Mucosa of descending colon (tissue), 3 donors: ENCODE results near the gene TLN1. TPM values are rescaled to one million over a fixed set of nuclear protein-coding genes. Genes with fewer than 3 reads are reported as not detected.

Experiments
- ATAC-seq: fragments of 200-7000 bp; cut with Tn5 transposase; one replicate; pipeline ENCODE4 v1.9.1; 2020; ENCODE audit warnings: mild to moderate bottlenecking, moderate library complexity
- DNase-seq, 3 donors: peaks; one replicate each; pipeline ENCODE4 v3.0.0-alpha.2; 2020
- H3K36me3 ChIP-seq: fragments of 200-600 bp; one replicate; pipeline ENCODE4 v1.8.0; 2021; ENCODE audit warnings: low read depth, mild to moderate bottlenecking
- H3K4me1 ChIP-seq: fragments of 200-600 bp; one replicate; pipeline ENCODE4 v1.8.0; 2021; ENCODE audit warnings: low read depth, mild to moderate bottlenecking
- H3K4me3 ChIP-seq: fragments of 200-600 bp; one replicate; pipeline ENCODE4 v1.8.0; 2021; ENCODE audit warnings: mild to moderate bottlenecking
- H3K9me3 ChIP-seq: fragments of 200-600 bp; one replicate; pipeline ENCODE4 v1.8.0; 2021; ENCODE audit warnings: mild to moderate bottlenecking
- CTCF ChIP-seq: fragments of 200-600 bp; IDR thresholded peaks from one replicate; pipeline ENCODE4 v1.8.0; 2022; ENCODE audit warnings: antibody characterized with exemption, mild to moderate bottlenecking
- intact Hi-C, 2 donors: fragments of 100-400 bp; cut with DNase I in 1 of 2; cut with micrococcal nuclease in 1 of 2; formaldehyde crosslinking; loops; one replicate each; pipeline versions ENCODE4 v1.11.0 to v1.11.1; 2022; cut with DNase I, micrococcal nuclease
- total RNA-seq, 3 donors: library from RNA; stranded (reverse); fragmentation: NEBNext Ultra II Directional in 2 of 3; extraction: Animal tissue kit (Norgen Biotek cat#: 25700) in 2 of 3; gene quantifications; one replicate each; pipeline versions ENCODE4 v1.2.1 to v1.2.4, GENCODE V29; 2021 to 2023
- donor health status: DM: no; HTN: no; CAD: no; lungs with moderate emphysema.
- donor health status: DM: no; HTN: no; CAD: no.
- donor health status: DM: no; HTN: yes; CAD: no.

TLN1 gene
- total RNA-seq, 3 donors from 2014 or later = 154 to 720 (median 189) TPM

GRCh38 chr9:35710818-35711500 is 21.0 kb downstream of the TLN1 start:
- Histone ChIP-seq H3K36me3 (peaks cover 17% of the 10 kb centered on the region), H3K9me3 (no peaks in the 10 kb centered on the region), H3K4me1 (no peaks in the 10 kb centered on the region), H3K4me3 (no peak overlapping the region)
- ATAC-seq (no peak), DNase-seq (no peak)
- TF ChIP-seq CTCF = no peak
- intact Hi-C loops = no loop called here

- no peaks in the 10 kb centered on the region for H3K9me3 ChIP-seq
- DNase-seq = no peak
- no peaks in the 10 kb centered on the region for H3K4me1 ChIP-seq
- H3K4me3 ChIP-seq = no peak overlapping the region
- TF ChIP-seq CTCF = no peak
- no peak for ATAC-seq
- intact Hi-C loops = loop anchor here in 1 of 2 donors (10.0 kb wide), 1 partner anchor 63 kb away; no protein-coding TSS in a partner anchor
- peaks cover 31% of the 10 kb centered on the region for H3K36me3 ChIP-seq
Observed at GRCh38 chr9:35708146-35708545, 23.8 kb downstream of the TLN1 start.

GRCh38 chr9:35706951-35707350 is 25.0 kb downstream of the TLN1 start:
- no peaks in the 10 kb centered on the region for H3K9me3 ChIP-seq
- intact Hi-C loops = loop anchor here in 1 of 2 donors (10.0 kb wide), 1 partner anchor 62 kb away; no protein-coding TSS in a partner anchor
- H3K36me3 ChIP-seq = peaks cover 37% of the 10 kb centered on the region
- TF ChIP-seq CTCF = no peak
- DNase-seq (no peak), ATAC-seq (no peak)
- H3K4me1 ChIP-seq = no peaks in the 10 kb centered on the region
- no peak overlapping the region for H3K4me3 ChIP-seq

GRCh38 chr9:35705836-35706430 is 26.1 kb downstream of the TLN1 start:
- H3K4me1 ChIP-seq = no peaks in the 10 kb centered on the region
- no peak for DNase-seq
- no peaks in the 10 kb centered on the region for H3K9me3 ChIP-seq
- intact Hi-C loops = loop anchor here in 1 of 2 donors (10.0 kb wide), 1 partner anchor 61 kb away; no protein-coding TSS in a partner anchor
- no peak for ATAC-seq
- no peak for TF ChIP-seq CTCF
- no peak overlapping the region for H3K4me3 ChIP-seq
- H3K36me3 ChIP-seq = peaks cover 40% of the 10 kb centered on the region

- Histone ChIP-seq H3K9me3 (no peaks in the 10 kb centered on the region), H3K4me1 (no peaks in the 10 kb centered on the region), H3K36me3 (peaks cover 43% of the 10 kb centered on the region), H3K4me3 (no peak overlapping the region)
- no peak for ATAC-seq
- DNase-seq = no peak
- intact Hi-C loops = loop anchor here in 1 of 2 donors (10.0 kb wide), 1 partner anchor 61 kb away; no protein-coding TSS in a partner anchor
- no peak for TF ChIP-seq CTCF
Observed at GRCh38 chr9:35705372-35705771, 26.6 kb downstream of the TLN1 start.
